GM23248 (cell line): ENCODE measurements around the gene PRDM16.

ENCODE experiments used
- EZH2 ChIP-seq: fragments of 200-600 bp; sonication (generic); IDR thresholded peaks from 2 replicates; pipeline ENCODE4 v1.6.1; 2018; ENCODE audit warnings: antibody characterized with exemption, mild to moderate bottlenecking; ENCODE audit not compliant: insufficient read depth, poor library complexity, severe bottlenecking
- EZH2phosphoT487 ChIP-seq: fragments of 200-600 bp; sonication (generic); IDR thresholded peaks from 2 replicates; pipeline ENCODE4 v1.6.1; 2018; ENCODE audit warnings: antibody characterized with exemption, moderate library complexity, mild to moderate bottlenecking, low read depth; ENCODE audit not compliant: insufficient read depth

- TF ChIP-seq EZH2 (no peak), EZH2phosphoT487 (no peak)
Measured at GRCh38 chr1:3172431-3173380, 103.7 kb downstream of the PRDM16 start.
